Measurements from ENCODE around the gene JMJD7.

DNA sequence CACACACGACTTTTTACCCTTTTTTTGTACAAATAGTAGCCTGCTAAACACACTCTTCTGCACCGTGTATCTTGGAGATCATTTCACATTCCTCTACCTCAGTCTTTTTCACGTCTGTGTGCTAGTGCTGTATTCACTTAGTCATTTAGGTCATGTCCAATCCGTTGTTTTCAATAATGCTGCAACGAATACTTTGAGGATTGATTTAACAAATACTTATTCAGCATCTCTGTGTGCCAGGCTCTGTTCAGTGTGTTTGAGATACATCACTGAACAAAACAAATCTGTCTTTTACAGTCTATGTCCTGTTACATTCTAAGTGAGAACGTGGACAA, 882 bp downstream of the JMJD7 start:
- TF ChIP-seq PATZ1 (CRISPR knock-in tag; IDR thresholded peaks at IDR 0.05; ENCODE audit: borderline replicate concordance) (no peak), ZFP30 (CRISPR knock-in tag; IDR thresholded peaks at IDR 0.05) (no peak), ARNTL (CRISPR knock-in tag; IDR thresholded peaks at IDR 0.05; ENCODE audit: borderline replicate concordance, low read depth) (no peak), BACH2 (CRISPR knock-in tag; IDR thresholded peaks at IDR 0.05; ENCODE audit: borderline replicate concordance) (no peak), CSDC2 (CRISPR knock-in tag; IDR thresholded peaks at IDR 0.05) (no peak), POU6F1 (CRISPR knock-in tag; IDR thresholded peaks at IDR 0.05; ENCODE audit: borderline replicate concordance, low read depth) (no peak), ISL1 (CRISPR knock-in tag; IDR thresholded peaks at IDR 0.05) (no peak), TOX (CRISPR knock-in tag; IDR thresholded peaks at IDR 0.05; ENCODE audit: borderline replicate concordance) (no peak), GLIS3 (CRISPR knock-in tag; IDR thresholded peaks at IDR 0.05) (no peak), ZFP3 (CRISPR knock-in tag; IDR thresholded peaks at IDR 0.05) (no peak), ESRRG (CRISPR knock-in tag; IDR thresholded peaks at IDR 0.05) (no peak)
- TF ChIP-seq, protein P1, sequence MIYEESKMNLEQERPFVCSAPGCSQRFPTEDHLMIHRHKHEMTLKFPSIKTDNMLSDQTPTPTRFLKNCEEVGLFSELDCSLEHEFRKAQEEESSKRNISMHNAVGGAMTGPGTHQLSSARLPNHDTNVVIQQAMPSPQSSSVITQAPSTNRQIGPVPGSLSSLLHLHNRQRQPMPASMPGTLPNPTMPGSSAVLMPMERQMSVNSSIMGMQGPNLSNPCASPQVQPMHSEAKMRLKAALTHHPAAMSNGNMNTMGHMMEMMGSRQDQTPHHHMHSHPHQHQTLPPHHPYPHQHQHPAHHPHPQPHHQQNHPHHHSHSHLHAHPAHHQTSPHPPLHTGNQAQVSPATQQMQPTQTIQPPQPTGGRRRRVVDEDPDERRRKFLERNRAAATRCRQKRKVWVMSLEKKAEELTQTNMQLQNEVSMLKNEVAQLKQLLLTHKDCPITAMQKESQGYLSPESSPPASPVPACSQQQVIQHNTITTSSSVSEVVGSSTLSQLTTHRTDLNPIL (CRISPR knock-in tag; IDR thresholded peaks at IDR 0.05; ENCODE audit: low read depth) = no peak
